ENCODE results near the gene SYT12. TPM values are rescaled to one million over a fixed set of nuclear protein-coding genes. Genes with fewer than 3 reads are reported as not detected.

SYT12 gene
- total and polyA plus RNA-seq, 9 of the 15 experiments (the other 6 are each of a cell fraction or from before 2014, with no cell fraction given) = 0.03 to 0.11 (median 0.03) TPM; not detected in 4

DNA sequence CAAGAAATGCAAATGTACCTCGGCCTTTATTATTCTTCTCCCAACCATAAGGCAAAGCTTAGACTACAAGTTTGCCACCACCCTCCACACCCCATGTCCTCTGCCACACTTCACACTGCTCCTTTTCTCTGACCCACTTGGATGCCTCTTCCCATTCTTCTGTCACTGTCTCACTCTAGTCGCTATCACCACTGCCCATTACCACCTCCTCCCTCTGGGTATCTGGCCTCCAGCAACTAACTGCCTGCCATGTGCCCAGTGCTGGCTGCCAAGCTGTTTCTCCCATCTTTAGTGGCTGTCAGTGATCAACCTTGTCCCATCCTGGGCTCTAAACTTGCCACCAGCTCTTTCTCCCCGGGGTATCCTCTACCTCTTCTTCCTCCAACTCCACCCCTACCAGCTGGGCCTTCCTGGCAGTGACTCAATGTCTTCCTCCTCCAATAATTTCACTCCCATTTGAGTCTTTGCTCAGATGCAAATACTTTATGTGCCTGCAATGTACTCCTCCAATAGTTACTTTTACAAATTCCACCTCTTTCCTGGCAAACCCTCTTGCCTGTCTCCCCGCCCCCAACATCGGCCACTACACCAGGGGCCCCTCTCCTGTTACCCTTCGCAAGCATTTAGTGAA is 76.0 kb downstream of the SYT12 start (continued):
- TF ChIP-seq, protein P1, sequence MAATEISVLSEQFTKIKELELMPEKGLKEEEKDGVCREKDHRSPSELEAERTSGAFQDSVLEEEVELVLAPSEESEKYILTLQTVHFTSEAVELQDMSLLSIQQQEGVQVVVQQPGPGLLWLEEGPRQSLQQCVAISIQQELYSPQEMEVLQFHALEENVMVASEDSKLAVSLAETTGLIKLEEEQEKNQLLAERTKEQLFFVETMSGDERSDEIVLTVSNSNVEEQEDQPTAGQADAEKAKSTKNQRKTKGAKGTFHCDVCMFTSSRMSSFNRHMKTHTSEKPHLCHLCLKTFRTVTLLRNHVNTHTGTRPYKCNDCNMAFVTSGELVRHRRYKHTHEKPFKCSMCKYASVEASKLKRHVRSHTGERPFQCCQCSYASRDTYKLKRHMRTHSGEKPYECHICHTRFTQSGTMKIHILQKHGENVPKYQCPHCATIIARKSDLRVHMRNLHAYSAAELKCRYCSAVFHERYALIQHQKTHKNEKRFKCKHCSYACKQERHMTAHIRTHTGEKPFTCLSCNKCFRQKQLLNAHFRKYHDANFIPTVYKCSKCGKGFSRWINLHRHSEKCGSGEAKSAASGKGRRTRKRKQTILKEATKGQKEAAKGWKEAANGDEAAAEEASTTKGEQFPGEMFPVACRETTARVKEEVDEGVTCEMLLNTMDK (IDR thresholded peaks at IDR 0.05; ENCODE audit: borderline replicate concordance, insufficient read depth, low read depth, low read length, poor library complexity, severe bottlenecking) = no peak
- TF ChIP-seq WHSC1 (IDR thresholded peaks at IDR 0.05; ENCODE audit: low read length) (no peak), RB1 (IDR thresholded peaks at IDR 0.05; ENCODE audit: low read depth) (no peak), MCM7 (IDR thresholded peaks at IDR 0.05) (no peak), MCM2 (IDR thresholded peaks at IDR 0.05; ENCODE audit: low read depth) (no peak)
- TF ChIP-seq, protein P2, sequence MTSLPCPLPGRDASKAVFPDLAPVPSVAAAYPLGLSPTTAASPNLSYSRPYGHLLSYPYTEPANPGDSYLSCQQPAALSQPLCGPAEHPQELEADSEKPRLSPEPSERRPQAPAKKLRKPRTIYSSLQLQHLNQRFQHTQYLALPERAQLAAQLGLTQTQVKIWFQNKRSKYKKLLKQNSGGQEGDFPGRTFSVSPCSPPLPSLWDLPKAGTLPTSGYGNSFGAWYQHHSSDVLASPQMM (CRISPR knock-in tag; IDR thresholded peaks at IDR 0.05) = no peak
- TF ChIP-seq, protein P3, sequence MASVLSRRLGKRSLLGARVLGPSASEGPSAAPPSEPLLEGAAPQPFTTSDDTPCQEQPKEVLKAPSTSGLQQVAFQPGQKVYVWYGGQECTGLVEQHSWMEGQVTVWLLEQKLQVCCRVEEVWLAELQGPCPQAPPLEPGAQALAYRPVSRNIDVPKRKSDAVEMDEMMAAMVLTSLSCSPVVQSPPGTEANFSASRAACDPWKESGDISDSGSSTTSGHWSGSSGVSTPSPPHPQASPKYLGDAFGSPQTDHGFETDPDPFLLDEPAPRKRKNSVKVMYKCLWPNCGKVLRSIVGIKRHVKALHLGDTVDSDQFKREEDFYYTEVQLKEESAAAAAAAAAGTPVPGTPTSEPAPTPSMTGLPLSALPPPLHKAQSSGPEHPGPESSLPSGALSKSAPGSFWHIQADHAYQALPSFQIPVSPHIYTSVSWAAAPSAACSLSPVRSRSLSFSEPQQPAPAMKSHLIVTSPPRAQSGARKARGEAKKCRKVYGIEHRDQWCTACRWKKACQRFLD (CRISPR knock-in tag; IDR thresholded peaks at IDR 0.05) = no peak
- TF ChIP-seq, protein P4, sequence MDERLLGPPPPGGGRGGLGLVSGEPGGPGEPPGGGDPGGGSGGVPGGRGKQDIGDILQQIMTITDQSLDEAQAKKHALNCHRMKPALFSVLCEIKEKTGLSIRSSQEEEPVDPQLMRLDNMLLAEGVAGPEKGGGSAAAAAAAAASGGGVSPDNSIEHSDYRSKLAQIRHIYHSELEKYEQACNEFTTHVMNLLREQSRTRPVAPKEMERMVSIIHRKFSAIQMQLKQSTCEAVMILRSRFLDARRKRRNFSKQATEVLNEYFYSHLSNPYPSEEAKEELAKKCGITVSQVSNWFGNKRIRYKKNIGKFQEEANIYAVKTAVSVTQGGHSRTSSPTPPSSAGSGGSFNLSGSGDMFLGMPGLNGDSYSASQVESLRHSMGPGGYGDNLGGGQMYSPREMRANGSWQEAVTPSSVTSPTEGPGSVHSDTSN (CRISPR knock-in tag; IDR thresholded peaks at IDR 0.05; ENCODE audit: low read depth) = no peak
- TF ChIP-seq, protein P4 (tag; conservative IDR thresholded peaks at IDR 0.05; ENCODE audit: low read depth) = no peak

Measured in K562 (cell line).